Fibroblast of peridontal ligament (primary cell): ENCODE data around the gene TPPP2.
A peak's percentile ranks its signal among the peaks of the same experiment; 100 is the strongest.

Experiments used
- DNase-seq: peaks from one replicate; pipeline ENCODE4 v3.0.0-alpha.2; 2010; ENCODE audit errors: extremely low read depth

TPPP2 gene

GRCh38 chr14:21057803-21058675 is 28.0 kb downstream of the TPPP2 start, which contains the start of gene RNASE8:
Gene RNASE8, plus strand, starts transcription at chr14:21057822. Its CDS starts 71 bp downstream, at chr14:21057893.
- DNase-seq, result peak; percentile 23

GRCh38 chr14:21058903-21059302 is 28.9 kb downstream of the TPPP2 start:
- no peak for DNase-seq

- peak; percentile 46 for DNase-seq
These were observed 30.0 kb downstream of the TPPP2 start for GRCh38 chr14:21059842-21060613.

- DNase-seq, result no peak
These were observed 30.8 kb downstream of the TPPP2 start for GRCh38 chr14:21060614-21061346.

- DNase-seq, result no peak
These were observed 31.3 kb downstream of the TPPP2 start for GRCh38 chr14:21061347-21061668.

GRCh38 chr14:21063479-21063878 is 33.5 kb downstream of the TPPP2 start:
- peak; percentile 75 for DNase-seq

GRCh38 chr14:21066882-21067502 is 37.0 kb downstream of the TPPP2 start:
- DNase-seq, result peak; percentile 16

- DNase-seq, result peak; percentile 67
These were observed 38.7 kb downstream of the TPPP2 start for GRCh38 chr14:21068521-21069387.

- DNase-seq, result peak; percentile 40
These were observed 39.5 kb downstream of the TPPP2 start for GRCh38 chr14:21069388-21070082.

- DNase-seq, result no peak
These were observed 40.1 kb downstream of the TPPP2 start, which contains the start of gene ARHGEF40 for GRCh38 chr14:21070083-21070609. Gene ARHGEF40, plus strand, starts transcription at chr14:21070304. Its CDS starts 93 bp downstream, at chr14:21070397.

GRCh38 chr14:21070610-21071224 is 40.7 kb downstream of the TPPP2 start:
- DNase-seq, result peak; percentile 34

GRCh38 chr14:21071225-21072030 is 41.4 kb downstream of the TPPP2 start:
- DNase-seq, result peak; percentile 92

GRCh38 chr14:21072031-21072473 is 42.0 kb downstream of the TPPP2 start:
- peak; percentile 97 for DNase-seq

- no peak for DNase-seq
These were observed 42.8 kb downstream of the TPPP2 start for GRCh38 chr14:21072781-21073339.

- no peak for DNase-seq
These were observed 43.9 kb downstream of the TPPP2 start for GRCh38 chr14:21073921-21074320.

- DNase-seq, result no peak
These were observed 44.6 kb downstream of the TPPP2 start for GRCh38 chr14:21074398-21075272.
